T1000 (cell line): ENCODE results near the gene MOB3B.

Experiments used
- DNase-seq: peaks from one replicate; lab custom pipeline; 2025; ENCODE audit warnings: mixed read lengths; lab: John Stamatoyannopoulos, UW

Gene MOB3B

GRCh38 chr9:27362447-27363210, 167.0 kb downstream of the MOB3B start:
- DNase-seq, result no peak

- no peak for DNase-seq
These were observed 168.1 kb downstream of the MOB3B start for GRCh38 chr9:27361492-27361891.

GRCh38 chr9:27359763-27360162, 169.9 kb downstream of the MOB3B start:
- DNase-seq, result no peak

- no peak for DNase-seq
These were observed 171.6 kb downstream of the MOB3B start for GRCh38 chr9:27358007-27358406.

- DNase-seq, result no peak
These were observed 173.2 kb downstream of the MOB3B start for GRCh38 chr9:27356446-27356845.

GRCh38 chr9:27355166-27355565, 174.4 kb downstream of the MOB3B start:
- no peak for DNase-seq

GRCh38 chr9:27353474-27354229, 176.0 kb downstream of the MOB3B start:
- DNase-seq, result no peak

- no peak for DNase-seq
These were observed 176.5 kb downstream of the MOB3B start for GRCh38 chr9:27353166-27353473.

- no peak for DNase-seq
These were observed 177.0 kb downstream of the MOB3B start for GRCh38 chr9:27352457-27353165.

GRCh38 chr9:27351438-27351837, 178.2 kb downstream of the MOB3B start:
- DNase-seq, result no peak

- DNase-seq, result no peak
These were observed 179.1 kb downstream of the MOB3B start for GRCh38 chr9:27350382-27350976.

- DNase-seq, result no peak
These were observed 179.9 kb downstream of the MOB3B start for GRCh38 chr9:27349698-27350080.

GRCh38 chr9:27348785-27349697, 180.6 kb downstream of the MOB3B start:
- no peak for DNase-seq

GRCh38 chr9:27347889-27348288, 181.7 kb downstream of the MOB3B start:
- no peak for DNase-seq

GRCh38 chr9:27344776-27345175, 184.8 kb downstream of the MOB3B start:
- no peak for DNase-seq

GRCh38 chr9:27341545-27342294, 187.9 kb downstream of the MOB3B start:
- DNase-seq, result no peak

GRCh38 chr9:27340961-27341511, 188.6 kb downstream of the MOB3B start:
- no peak for DNase-seq

GRCh38 chr9:27340285-27340674, 189.3 kb downstream of the MOB3B start:
- DNase-seq, result no peak

- DNase-seq, result no peak
These were observed 189.8 kb downstream of the MOB3B start for GRCh38 chr9:27339661-27340284.

- DNase-seq, result no peak
These were observed 191.1 kb downstream of the MOB3B start for GRCh38 chr9:27338527-27338903.
